SU-DHL-6 (cell line): ENCODE results near the gene CADM1.

Source experiments
- H2AFZ ChIP-seq: fragments of 200-600 bp; sonication (generic); 2 replicates; pipeline ENCODE4 v1.6.1; 2014; ENCODE audit warnings: low read depth, mild to moderate bottlenecking, moderate library complexity, mixed read lengths, antibody characterized with exemption, low read length; ENCODE audit not compliant: severe bottlenecking
- H3F3A ChIP-seq: fragments of 200-600 bp; shearing (Covaris generic); 2 replicates; pipeline ENCODE4 v1.6.0; 2016; ENCODE audit warnings: antibody characterized with exemption, mild to moderate bottlenecking; ENCODE audit not compliant: insufficient read depth
- H3K27ac ChIP-seq: fragments of 200-600 bp; sonication (generic); 2 replicates; pipeline ENCODE4 v1.5.1; 2016; ENCODE audit warnings: low read depth, mild to moderate bottlenecking, low read length, moderate library complexity, mixed read lengths
- H3K27me3 ChIP-seq: fragments of 200-600 bp; sonication (generic), shearing (Covaris generic); 2 replicates; pipeline ENCODE4 v1.6.0; 2014; ENCODE audit warnings: mild to moderate bottlenecking, low read length
- H3K36me3 ChIP-seq: fragments of 200-600 bp; sonication (generic); 2 replicates; pipeline ENCODE4 v1.6.1; 2014; ENCODE audit warnings: mild to moderate bottlenecking, low read length, mixed read lengths
- H3K4me2 ChIP-seq: fragments of 300-600, 200-600 bp; shearing (Covaris generic), sonication (generic); 2 replicates; pipeline ENCODE4 v1.6.0; 2014; ENCODE audit warnings: low read length, low read depth, mild to moderate bottlenecking; ENCODE audit not compliant: poor library complexity, severe bottlenecking
- H3K4me3 ChIP-seq: fragments of 200-600 bp; sonication (generic); 2 replicates; pipeline ENCODE4 v1.5.1; 2014; ENCODE audit warnings: antibody characterized with exemption, low read length, mild to moderate bottlenecking, mixed read lengths; ENCODE audit not compliant: insufficient read depth, poor library complexity, severe bottlenecking
- H3K79me2 ChIP-seq: fragments of 200-600 bp; sonication (generic); 2 replicates; pipeline ENCODE4 v1.6.1; 2014; ENCODE audit warnings: mild to moderate bottlenecking, low read length, moderate library complexity; ENCODE audit not compliant: insufficient read depth
- H3K9ac ChIP-seq: fragments of 200-600 bp; sonication (generic); 2 replicates; pipeline ENCODE4 v1.7.0; 2014; ENCODE audit warnings: mild to moderate bottlenecking, low read length
- H3K9me2 ChIP-seq: fragments of 200-600 bp; sonication (generic); replicated peaks from 2 replicates; pipeline ENCODE4 v1.6.1; 2014; ENCODE audit warnings: low read length; ENCODE audit not compliant: insufficient read depth
- H3K9me3 ChIP-seq: fragments of 200-600 bp; sonication (generic); 2 replicates; pipeline ENCODE4 v1.6.1; 2014; ENCODE audit warnings: low read length, mixed read lengths; ENCODE audit not compliant: insufficient read depth
- H4K20me1 ChIP-seq: fragments of 200-600 bp; sonication (generic); 2 replicates; pipeline ENCODE4 v1.6.1; 2014; ENCODE audit warnings: low read depth, mild to moderate bottlenecking, antibody characterized with exemption, low read length, moderate library complexity, mixed read lengths
- EZH2phosphoT487 ChIP-seq: fragments of 200-600 bp; sonication (generic), shearing (Covaris generic); conservative IDR thresholded peaks from 2 replicates; pipeline ENCODE4 v1.6.1; 2018; ENCODE audit warnings: mild to moderate bottlenecking, antibody characterized with exemption, low read length, moderate library complexity, mixed read lengths
- TF ChIP-seq, protein P1 (sequence below): fragments of 200-600 bp; sonication (generic); IDR thresholded peaks from one replicate; pipeline ENCODE4 v1.5.1; 2017; ENCODE audit warnings: antibody characterized with exemption, mild to moderate bottlenecking, low read length, moderate library complexity; ENCODE audit not compliant: insufficient read depth, poor library complexity, severe bottlenecking

Gene CADM1

DNA sequence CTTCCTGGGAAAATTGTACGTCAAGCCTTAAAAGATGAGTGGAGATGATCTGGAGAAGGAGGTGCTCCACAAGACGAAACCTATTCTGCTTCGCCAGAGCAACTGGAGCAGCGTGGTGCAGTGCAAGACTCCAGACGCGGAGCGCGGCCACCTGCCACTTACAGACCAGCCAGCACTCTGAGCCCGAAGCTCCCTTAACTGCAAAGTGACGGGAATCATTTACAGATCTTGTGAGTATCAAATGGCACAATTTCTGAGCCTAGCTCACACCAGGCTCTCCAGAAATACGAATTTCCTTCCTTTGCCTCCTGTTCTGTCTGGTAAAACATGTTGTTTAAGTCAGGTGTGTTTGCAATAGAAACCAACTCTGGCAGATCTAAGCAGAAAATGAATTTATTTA lies 369.3 kb downstream of the CADM1 start:
- H3K9me2 ChIP-seq: no peaks in the 10 kb centered on the region
- no peak overlapping the region for H3K4me3 ChIP-seq
- H3K9me3 ChIP-seq: no peaks in the 10 kb centered on the region
- no peaks in the 10 kb centered on the region for H3K79me2 ChIP-seq
- no peak overlapping the region for H3K27ac ChIP-seq
- H2AFZ ChIP-seq: no peak overlapping the region
- H4K20me1 ChIP-seq: no peaks in the 10 kb centered on the region
- no peaks in the 10 kb centered on the region for H3K36me3 ChIP-seq
- TF ChIP-seq, protein P1, sequence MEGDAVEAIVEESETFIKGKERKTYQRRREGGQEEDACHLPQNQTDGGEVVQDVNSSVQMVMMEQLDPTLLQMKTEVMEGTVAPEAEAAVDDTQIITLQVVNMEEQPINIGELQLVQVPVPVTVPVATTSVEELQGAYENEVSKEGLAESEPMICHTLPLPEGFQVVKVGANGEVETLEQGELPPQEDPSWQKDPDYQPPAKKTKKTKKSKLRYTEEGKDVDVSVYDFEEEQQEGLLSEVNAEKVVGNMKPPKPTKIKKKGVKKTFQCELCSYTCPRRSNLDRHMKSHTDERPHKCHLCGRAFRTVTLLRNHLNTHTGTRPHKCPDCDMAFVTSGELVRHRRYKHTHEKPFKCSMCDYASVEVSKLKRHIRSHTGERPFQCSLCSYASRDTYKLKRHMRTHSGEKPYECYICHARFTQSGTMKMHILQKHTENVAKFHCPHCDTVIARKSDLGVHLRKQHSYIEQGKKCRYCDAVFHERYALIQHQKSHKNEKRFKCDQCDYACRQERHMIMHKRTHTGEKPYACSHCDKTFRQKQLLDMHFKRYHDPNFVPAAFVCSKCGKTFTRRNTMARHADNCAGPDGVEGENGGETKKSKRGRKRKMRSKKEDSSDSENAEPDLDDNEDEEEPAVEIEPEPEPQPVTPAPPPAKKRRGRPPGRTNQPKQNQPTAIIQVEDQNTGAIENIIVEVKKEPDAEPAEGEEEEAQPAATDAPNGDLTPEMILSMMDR: no peak
- TF ChIP-seq EZH2phosphoT487: no peak
- H3F3A ChIP-seq: no peaks in the 10 kb centered on the region
- H3K9ac ChIP-seq: no peak overlapping the region
- no peak overlapping the region for H3K4me2 ChIP-seq
- H3K27me3 ChIP-seq: no peaks in the 10 kb centered on the region

DNA sequence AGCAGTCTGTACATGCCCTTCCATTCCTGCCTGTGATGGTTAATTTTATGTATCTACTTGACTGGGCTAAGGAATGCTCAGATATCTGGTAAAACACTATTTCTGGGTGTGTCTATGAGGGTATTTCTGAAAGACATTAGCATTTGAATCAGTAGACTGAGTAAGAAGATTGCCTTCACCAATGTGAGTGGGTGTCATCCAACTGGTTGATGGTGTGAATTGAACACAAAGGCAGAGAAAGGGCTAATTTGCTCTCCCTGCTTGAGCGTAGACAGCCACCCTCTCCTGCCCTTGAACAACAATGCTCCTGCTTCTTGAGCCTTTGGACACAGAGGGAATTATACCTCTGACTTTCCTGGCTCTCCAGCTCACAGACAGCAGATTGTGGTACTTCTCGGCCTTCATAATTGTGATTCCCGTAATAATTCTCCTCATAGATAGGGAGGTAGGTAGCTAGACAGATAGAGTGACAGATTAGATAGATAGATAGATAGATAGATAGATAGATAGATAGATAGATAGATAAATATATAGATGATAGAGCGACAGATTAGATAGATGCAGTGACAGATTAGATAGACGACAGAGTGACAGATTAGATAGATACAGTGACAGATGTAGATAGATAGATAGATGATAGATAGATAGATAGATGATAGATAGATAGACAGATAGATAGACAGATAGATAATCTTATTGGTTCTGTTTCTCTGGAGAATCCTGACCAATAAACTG lies 370.6 kb downstream of the CADM1 start:
- no peaks in the 10 kb centered on the region for H3K36me3 ChIP-seq
- no peaks in the 10 kb centered on the region for H3K79me2 ChIP-seq
- no peak overlapping the region for H3K27ac ChIP-seq
- H3K4me3 ChIP-seq: no peak overlapping the region
- no peak overlapping the region for H2AFZ ChIP-seq
- H4K20me1 ChIP-seq: no peaks in the 10 kb centered on the region
- H3F3A ChIP-seq: no peaks in the 10 kb centered on the region
- no peak overlapping the region for H3K4me2 ChIP-seq
- H3K9me3 ChIP-seq: no peaks in the 10 kb centered on the region
- H3K27me3 ChIP-seq: no peaks in the 10 kb centered on the region
- no peaks in the 10 kb centered on the region for H3K9me2 ChIP-seq
- no peak for TF ChIP-seq EZH2phosphoT487
- TF ChIP-seq, protein P1: no peak
- H3K9ac ChIP-seq: no peak overlapping the region

DNA sequence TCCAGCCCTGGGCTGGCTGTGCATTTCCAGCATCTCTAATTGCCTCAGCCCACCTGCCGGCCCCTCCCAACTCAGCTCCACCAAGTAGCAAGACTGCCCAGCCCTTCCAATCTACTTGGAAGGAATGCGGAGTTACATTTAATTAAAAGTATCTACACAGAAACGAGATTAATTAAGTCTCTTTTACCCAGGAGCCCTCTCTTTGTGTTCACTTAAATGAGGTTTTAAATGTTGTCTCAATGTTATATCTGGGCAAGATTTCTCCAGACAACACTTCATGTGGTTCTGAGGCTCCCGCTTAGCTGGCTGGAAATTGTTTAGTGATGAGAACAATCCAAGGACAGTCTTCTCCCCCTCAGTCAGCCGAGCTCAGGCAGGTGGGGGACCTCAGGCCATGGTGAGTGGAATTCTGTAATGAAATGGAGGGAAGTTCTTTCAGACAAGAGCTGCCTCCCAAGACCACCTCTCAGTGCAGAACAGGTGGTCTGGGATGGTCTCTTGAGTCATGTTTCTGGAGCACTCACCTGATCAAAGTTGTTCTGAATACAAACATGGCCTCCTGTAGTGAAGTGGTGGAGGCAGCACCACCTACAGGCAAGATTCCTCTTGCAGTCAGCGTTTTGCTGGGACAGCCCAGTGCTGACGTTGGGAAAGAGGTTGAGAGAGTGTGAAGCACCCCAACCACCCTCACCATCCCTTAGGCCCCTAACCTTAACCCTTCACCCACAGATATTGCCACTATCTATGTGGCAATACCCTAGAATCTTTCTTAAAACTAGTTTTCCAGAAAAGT lies 371.6 kb downstream of the CADM1 start:
- H3K79me2 ChIP-seq: no peaks in the 10 kb centered on the region
- no peaks in the 10 kb centered on the region for H4K20me1 ChIP-seq
- H3K4me3 ChIP-seq: no peak overlapping the region
- no peaks in the 10 kb centered on the region for H3K9me3 ChIP-seq
- TF ChIP-seq, protein P1: peak; percentile 21
- TF ChIP-seq EZH2phosphoT487: no peak
- H3F3A ChIP-seq: no peaks in the 10 kb centered on the region
- H3K36me3 ChIP-seq: no peaks in the 10 kb centered on the region
- no peak overlapping the region for H3K4me2 ChIP-seq
- no peaks in the 10 kb centered on the region for H3K27me3 ChIP-seq
- H3K9ac ChIP-seq: no peak overlapping the region
- H2AFZ ChIP-seq: no peak overlapping the region
- H3K27ac ChIP-seq: no peak overlapping the region
- H3K9me2 ChIP-seq: no peaks in the 10 kb centered on the region
